Embryonic facial prominence (tissue), 1 donor: ENCODE measurements around the gene CRYL1.

Source experiments
- DNase-seq: peaks from one replicate; pipeline ENCODE4 v3.0.0-alpha.2; 2016; ENCODE audit errors: extremely low spot score

CRYL1 gene, protein sequence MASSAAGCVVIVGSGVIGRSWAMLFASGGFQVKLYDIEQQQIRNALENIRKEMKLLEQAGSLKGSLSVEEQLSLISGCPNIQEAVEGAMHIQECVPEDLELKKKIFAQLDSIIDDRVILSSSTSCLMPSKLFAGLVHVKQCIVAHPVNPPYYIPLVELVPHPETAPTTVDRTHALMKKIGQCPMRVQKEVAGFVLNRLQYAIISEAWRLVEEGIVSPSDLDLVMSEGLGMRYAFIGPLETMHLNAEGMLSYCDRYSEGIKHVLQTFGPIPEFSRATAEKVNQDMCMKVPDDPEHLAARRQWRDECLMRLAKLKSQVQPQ

DNA sequence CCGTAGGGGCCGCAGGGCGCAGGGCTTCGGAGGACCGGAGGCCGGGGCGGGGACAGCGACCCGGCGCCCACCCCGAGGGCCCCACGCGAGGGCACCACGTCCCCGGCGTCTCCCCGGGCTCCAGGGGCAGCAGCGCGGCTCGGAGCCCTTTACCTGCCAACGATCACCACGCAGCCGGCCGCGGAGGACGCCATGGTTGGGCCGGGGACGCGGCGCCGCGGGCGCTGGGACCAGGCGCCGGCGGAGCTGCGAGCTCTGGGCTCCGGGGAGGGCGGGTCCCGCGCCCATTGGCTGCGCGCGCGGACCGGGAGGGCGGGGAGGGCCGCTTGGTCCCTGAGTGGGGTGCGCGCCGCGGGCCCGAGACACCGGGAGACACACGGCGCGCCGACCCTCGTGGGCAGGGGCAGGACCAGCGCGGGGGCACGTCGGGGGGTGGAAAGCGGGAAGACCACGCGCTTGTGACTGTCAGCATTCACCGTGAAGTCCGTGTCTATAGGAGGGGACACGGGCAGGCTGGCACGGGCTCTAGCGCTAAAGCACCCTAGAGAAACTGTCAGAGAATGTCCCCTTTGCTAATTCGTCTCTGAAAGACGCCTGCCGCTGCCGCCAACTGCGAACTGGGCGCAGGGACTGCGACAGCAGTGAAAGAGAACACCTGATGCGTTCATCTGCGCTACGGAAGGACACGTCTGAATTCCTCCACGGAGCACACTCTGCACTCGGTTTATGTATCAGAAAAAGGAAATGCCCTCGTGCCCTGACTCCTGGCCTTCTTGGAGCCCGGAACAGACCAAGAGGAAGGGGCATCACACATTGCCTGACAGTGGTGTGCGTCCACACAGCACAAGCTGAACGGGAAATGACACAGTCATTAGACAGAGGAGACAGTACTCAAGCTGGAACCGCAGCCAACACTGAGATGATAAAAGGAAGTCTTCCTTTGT, at the start of gene CRYL1:
Gene CRYL1 (minus strand): TSS at position 257 of the 944 bp plus-strand sequence. CDS start 63 bp downstream, at position 194.
- DNase-seq: no peak

GRCh38 chr13:20573636-20574035, 48.0 kb upstream of the CRYL1 start:
- no peak for DNase-seq

DNA sequence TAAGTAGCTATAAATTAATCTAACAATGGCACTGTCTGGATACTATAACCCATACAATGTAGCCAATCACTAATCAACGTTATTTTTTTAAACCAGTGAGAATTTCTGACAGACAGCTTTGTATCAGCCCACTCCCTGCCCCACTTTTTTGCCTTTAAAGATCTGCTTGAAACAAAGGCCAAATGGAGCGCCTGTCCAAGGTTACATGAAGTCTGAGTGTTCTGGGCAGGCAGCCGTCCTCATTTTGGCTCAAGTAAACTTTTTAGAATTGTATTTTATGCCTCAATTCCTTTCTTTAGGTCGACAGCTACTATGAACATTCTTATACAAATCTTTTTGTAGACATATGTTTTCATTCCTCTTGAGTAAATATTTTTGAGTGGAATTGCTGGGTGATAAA, 47.5 kb upstream of the CRYL1 start:
- DNase-seq: no peak

DNA sequence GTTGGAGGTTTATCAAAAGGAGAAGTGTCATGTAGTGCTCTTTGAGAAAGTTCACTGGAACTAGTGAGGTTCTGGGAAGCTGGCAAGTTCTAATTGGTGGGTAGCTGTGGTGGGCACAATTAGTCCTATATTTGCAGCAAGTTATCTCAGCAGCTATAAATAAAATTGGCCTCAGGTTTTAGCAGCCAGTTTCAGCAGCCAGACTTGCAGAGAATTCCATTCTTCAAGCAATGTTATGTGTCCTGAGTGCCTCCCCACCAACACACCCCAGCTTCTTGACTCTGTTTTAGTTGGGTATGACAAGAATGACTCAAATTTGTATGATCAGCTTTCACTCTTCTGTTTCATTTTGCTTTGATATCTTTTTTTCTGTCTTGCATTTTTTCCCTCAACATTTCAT, 46.0 kb upstream of the CRYL1 start:
- no peak for DNase-seq

GRCh38 chr13:20570517-20570916, 44.9 kb upstream of the CRYL1 start:
- DNase-seq: no peak

DNA sequence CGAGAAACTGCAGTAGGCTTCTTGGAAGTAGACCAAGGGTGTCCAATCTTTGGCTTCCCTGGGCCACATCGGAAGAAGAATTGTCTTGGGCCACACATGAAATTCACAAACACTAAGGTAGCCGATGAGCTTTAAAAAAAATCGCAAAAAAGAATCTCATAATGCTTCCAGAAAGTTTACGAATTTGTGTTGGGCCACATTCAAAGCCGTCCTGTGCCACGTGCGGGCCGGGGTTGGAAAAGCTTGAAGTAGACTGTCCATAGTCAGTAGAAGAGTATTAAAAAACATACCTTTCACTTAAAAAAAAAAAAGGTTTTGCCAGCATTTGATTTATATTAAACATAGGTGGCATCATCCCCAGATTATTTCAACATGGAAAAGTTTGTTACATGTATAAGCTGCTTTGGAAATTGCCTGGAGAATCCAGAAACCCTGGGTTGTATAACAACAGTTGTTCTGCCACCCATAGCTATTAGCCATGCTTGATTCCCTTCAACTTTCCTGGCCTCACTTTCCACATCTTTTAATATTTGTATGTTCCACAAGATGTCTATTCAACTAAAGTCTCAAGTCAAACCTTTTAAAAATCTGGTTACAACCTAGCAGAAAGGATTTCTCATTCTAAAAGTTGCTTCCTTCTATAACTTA, 42.3 kb upstream of the CRYL1 start:
- DNase-seq: no peak

GRCh38 chr13:20566898-20567874, 41.5 kb upstream of the CRYL1 start, which contains the start of gene IFT88:
Gene IFT88 (plus strand): TSS chr13:20567157. CDS start chr13:20574386, 7,229 bp downstream.
- peak; percentile 87 for DNase-seq

DNA sequence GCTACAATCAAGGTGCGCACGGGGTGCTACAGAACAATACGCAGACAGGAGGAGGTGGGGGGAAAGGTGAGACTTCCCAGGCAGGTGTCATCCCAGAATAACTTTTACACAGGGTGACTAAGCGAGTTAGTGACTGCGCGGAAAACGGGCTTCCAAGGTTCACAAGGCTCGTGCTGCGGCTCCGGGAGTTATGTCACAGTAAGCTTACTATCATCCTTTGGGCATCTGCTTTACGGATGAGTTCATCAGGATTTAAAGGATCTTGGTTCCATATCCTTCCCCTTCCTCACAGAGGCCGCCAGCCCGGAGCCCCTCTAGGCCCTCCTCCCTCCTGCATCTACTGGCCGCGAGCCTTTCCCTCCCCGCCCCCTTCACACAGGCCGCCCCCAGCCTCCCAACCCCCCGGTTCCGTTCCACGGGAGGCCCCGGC, 40.8 kb upstream of the CRYL1 start:
- no peak for DNase-seq

GRCh38 chr13:20565115-20565736, 39.6 kb upstream of the CRYL1 start:
- no peak for DNase-seq

DNA sequence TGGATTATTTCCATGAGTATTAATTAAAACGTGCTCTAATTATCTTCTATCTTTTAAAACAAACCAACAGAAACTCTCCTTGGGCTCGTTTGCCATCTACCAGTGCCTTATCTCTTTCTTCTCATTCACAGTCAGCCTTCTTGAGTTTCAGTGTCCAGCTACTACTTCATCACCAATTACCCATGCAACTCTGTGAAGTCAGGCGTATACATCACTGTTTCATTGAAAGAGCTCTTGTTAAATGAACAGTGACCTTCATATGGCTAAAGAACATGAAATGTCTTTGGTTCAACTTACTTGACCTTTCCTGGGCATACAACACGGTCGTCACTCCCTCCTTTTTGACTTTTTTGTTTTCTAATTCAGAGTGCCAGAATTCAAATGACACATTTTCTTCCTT, 36.1 kb upstream of the CRYL1 start:
- no peak for DNase-seq

DNA sequence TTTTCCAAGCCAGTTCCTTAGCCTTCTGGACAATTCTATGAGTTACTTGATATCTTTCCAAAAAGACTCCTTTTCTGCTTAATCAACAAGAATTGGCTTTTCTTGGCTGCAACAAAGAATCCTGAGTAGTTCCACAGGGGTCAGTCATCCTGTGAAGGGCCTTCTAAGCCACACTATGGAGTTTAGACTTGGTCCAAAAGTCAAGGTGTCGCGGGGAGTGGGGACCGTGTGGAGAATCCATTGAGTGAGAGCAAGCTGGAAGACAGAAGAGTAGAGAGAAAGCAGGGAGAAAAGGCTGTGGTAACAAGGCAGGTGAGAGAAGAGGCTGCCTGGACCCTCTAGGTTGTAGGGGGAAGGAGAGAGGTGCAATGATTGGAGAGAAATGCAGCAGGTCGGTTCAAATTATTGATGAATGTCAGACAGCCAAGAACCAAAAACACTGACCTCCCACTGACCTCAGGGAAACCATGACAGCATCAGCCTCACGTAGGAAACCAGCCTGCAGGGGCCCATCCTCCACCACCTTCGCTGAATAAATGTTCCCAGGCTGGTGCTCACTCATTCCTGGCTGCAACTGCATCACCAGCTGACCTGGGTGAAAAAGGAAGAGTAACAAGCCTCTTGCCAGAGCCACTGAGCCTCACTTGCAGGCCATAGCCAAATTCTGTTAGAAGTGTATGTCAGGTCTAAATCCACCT, 34.2 kb upstream of the CRYL1 start:
- no peak for DNase-seq

DNA sequence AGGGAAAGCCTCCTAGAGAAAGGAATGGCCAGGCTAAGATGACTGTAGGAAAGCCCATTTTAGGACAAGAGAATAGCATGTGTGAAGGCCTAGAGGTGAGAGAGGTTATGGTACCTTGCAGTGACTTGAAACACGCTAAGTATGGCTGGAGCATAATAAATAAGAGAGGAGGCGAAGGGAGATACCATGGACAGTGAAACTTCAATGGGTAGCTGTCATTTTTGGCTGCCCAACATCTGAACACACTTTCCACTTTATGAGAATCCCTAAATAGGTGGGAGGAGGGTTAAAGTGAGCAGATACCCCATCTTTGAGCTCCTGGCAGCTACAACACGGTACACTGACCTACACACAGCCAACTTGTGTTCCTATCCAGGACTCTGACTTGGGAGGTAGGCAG, 33.3 kb upstream of the CRYL1 start:
- DNase-seq: no peak

DNA sequence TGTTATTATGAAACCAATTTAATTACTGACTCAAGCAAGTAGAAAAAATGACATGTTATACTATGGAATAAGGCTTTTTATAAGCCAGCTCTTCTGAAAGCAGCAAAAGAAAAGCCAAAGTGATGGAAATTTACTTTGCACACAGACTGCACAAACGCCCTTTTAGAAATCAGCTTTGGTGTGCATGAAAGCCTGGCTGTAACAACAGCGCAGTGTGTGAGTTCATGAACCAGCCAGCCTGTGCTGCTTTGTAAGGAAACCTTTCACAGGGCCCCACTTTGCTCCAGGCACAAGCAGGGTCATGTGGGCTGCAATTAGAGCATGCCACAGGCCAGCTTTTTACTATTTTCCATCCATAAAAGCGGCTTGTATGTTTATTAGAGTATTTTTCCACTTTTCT, 27.7 kb upstream of the CRYL1 start:
- DNase-seq: peak; percentile 46

DNA sequence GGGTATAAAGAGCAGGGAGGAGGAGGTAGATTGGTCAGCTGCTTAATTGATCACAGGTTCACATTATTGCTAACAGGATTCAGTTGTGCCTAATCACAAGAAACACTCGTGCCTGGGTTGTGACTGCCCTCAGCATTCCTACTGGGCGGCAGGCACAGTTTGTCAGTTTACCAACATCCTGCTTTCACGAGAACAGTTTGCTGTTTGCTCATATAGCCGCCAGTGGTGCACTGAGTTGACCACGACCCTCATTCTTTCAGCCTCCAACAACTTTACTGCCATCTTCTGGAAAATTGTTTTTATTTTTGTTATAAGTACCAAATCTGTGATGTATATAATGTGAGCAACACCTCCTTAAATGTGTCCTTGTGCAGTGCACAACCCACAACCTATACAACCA, 25.1 kb upstream of the CRYL1 start:
- DNase-seq: no peak

DNA sequence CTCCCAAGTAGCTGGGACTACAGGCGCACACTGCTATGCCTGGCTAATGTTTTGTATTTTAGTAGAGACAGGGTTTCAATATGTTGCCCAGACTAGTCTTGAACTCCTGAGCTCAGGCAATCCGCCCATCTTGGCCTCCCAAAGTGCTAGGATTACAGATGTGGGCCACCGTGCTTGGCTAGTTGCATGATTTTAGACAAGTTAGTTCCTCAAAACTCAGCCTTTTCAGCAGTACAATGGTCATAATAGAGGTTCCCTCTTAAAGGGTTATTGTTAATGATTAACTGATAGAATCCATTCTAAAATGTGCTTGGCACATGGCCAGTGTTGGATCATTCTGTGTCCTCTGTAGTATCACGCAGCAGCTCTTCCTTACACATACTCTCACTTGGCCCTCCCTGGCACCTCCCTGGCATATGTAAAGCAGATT, 21.8 kb upstream of the CRYL1 start:
- DNase-seq: no peak

- DNase-seq: no peak
Observed at GRCh38 chr13:20546556-20546955, 20.9 kb upstream of the CRYL1 start.

- DNase-seq: no peak
Observed at GRCh38 chr13:20544201-20544923, 18.7 kb upstream of the CRYL1 start.

GRCh38 chr13:20536992-20537391, 11.3 kb upstream of the CRYL1 start:
- DNase-seq: no peak

GRCh38 chr13:20534038-20534608, 8.5 kb upstream of the CRYL1 start:
- DNase-seq: no peak
